Measurements from ENCODE around the gene WDR33.

Gene WDR33

DNA sequence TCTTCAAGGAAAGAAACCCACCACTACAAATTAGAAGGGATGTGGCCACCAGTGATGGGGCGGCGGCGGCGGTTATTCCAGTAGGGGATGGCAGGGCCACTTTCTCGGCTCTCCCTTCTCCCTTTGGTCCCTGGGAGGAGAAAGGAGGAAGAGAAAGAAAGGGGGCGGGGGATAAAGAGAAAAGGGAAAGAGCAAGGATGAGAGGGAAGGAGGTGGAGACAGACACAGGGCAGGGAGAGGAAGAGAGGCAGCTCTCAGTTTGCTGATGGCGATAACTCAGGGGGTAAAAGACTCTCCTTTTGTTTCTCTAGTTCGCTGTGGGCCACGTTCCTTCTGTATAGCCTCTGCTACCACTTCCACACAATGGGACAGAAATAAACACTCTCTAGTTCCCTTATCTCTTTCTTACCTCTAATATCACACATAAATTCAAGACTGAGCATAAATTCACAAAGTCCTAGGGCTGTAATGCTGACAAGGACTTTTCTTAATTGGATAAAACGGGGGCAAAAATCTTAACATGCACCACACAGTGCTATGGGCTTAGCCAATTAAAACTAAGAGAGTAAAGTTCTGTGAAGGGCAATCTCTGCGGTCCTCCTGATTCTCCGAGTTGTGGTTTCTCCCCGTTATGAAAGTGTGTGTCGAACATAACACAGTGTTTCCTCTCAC is 95.1 kb downstream of the WDR33 start:
- no peak for DNase-seq

DNA sequence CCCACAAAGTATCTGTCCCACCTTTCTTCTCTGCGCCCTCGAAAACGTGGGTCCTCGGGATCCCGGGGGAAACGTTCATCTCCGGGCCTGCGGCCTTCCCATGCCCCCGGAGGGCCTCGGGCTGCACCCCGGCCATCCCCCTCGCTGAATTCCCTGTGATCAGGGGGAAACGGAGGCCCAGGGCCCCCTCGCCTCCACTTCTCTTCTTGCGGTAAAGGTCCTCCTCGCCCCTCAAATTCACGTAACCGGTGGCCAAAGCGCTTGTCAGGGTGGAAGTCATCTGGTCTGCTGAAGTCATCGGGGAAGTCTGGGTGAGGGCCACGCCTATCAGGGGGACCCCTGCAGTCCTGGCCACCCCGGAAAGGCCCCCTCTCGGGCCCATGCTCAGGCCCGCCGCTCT is 97.4 kb downstream of the WDR33 start:
- DNase-seq: no peak

DNA sequence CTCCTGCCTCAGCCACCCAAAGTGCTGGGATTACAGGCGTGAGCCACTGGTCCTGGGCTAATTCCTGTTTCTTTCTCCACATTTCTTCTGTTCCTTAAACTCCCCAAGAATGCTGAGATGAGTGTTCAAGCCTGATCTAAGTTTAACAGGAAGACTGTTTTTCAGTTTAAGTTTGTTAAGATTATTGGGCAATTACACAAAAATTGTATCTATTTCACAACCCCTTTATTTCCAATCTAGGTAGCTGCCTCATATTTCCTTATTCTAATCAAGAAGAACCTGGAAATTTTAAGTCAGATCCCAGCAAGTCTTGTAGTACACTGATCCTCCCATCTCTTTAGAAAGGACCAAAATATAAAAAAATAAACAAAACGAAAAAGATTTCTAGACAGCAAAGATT is 98.0 kb downstream of the WDR33 start:
- DNase-seq: no peak

DNA sequence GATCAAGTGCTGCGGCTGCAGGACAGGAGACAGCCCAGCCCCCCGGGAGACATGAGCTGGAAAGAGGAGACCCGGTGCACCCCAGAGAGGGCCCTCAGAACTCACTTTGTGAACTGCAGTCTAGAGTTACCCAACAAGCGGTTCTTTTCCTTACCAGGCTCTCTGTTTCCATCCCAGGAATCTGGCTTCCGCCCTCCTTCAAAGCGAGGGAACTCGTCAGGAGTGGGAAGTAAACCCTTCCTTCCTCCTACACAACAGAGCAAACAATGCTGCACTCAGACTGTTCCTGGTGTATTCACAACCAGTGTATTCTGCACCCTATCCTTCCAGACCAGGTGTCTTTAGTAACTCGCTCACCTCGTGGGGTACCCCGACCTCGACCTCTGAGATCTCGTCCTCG is 101.6 kb downstream of the WDR33 start:
- DNase-seq: no peak

DNA sequence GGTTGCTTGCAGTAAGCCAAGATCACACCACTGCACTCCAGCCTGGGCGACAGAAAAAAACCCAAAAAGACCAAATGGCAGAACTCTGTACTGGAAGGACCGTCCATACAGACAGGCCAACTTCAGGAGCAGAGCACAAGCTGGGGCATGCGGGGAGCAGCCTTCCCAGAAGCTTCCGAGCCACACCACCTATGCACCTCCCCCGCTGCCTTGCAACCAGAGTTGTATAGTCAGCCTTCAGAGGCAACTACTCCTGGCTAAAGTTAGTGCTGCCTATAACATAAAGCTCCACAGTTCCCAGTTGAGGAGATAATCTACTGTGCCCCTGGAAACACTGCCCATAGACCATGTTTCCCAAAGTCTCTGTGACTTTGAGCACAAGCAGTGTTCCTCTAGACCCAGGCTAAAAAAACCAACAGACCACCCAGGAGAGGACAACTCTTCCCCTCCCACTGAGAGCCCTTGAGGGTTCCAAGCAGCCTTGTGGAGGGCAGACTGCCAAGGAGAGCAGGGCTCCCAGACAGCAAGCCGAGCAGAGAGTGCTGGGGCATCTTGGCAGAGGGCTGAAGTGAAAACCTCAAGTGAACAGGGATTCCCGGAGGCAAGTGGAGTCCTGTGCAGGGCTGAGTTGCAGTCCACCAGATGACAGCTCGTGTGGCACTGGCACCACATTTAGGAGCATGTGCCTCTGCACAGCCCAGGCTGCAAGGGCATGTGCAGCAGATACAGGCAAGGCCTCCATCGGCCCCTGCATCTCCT is 102.9 kb downstream of the WDR33 start:
- DNase-seq: no peak

DNA sequence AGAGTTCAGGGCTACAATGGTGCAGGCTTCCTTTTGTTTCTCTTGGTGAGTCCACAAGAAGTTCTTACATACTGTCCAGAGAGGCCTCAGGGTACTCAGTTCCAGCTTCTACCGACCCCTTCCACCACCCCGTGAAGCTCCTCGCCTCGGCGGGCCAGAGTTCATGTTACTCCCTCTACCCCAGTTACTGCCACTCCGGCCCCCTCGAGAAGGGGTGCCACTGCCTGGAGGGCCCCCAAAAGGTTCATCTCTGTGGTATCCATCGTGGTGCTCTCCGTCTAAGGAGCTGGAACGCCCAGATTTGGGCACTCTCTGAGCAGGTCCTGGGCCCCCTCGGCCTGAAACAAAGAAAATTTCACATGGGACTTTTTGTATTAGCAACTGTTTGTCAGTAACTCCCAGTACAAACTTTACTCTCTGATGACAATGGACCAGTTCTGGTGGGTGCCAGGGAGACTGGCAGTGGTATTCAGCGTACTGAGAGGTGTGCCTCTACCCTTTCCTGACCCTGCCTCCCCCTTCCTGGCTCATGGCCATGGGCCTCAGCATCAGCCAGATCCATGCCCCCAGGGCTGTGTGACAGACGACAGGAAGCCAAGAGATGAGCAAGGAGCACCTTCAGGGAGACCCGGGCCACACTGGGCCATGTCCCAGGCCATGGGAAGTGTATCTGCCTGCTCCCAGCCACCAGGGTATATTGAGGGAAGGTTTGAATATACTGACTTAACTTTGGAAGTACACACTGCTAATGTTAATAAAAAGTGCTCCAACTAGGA is 104.6 kb downstream of the WDR33 start:
- DNase-seq: no peak

DNA sequence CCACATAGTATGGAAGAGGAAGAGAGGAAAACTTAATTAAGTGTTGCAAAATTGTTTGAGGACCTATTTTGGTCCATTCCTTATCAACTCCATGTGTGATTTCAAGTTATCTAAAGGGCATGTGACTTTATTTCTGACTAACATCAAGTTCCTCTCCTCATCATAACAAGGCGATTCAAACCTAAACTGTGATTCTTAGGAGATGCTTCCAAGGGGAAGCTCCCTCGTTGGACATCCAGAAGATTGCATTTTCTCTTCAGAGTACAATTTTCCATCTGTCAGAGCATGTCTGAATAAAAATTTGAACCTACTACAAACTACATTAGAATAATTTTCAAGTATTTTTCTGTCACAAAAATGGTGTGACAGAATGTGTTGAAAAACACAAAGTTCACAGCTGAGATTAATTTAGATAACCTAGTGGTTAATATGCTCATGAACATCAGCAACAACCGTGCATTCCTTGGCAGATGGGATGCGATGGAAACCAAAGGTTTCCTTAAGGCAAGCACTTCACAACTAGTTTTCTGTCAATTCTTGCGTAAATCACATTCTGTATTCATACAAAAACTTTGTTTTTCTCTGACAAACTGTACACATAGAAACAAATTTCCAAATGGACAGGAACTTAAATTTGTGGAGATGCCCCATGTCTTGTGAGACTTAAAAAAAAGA is 105.4 kb downstream of the WDR33 start:
- DNase-seq: no peak

- DNase-seq: no peak
Measured at GRCh38 chr2:127704641-127705390, 106.2 kb downstream of the WDR33 start.

DNA sequence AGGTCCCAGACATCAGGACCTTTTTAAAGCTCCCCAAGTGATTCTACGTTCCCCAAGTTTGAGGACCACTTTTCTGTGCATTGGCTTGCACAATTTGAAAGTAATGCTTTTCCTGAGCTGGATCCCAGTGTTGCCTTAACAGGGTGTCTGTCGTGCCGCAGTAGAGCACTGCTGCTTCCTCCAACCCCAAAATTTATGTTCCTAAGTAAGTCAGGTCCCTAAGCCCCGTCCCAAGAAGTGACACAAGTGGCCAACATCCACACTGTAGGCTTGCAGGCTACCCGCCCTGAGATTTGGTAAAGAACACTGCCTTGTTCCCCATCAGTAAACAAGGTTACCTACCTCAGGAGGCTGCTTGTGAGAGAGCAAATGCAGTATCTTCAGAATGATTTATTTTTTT is 107.7 kb downstream of the WDR33 start:
- DNase-seq: no peak

DNA sequence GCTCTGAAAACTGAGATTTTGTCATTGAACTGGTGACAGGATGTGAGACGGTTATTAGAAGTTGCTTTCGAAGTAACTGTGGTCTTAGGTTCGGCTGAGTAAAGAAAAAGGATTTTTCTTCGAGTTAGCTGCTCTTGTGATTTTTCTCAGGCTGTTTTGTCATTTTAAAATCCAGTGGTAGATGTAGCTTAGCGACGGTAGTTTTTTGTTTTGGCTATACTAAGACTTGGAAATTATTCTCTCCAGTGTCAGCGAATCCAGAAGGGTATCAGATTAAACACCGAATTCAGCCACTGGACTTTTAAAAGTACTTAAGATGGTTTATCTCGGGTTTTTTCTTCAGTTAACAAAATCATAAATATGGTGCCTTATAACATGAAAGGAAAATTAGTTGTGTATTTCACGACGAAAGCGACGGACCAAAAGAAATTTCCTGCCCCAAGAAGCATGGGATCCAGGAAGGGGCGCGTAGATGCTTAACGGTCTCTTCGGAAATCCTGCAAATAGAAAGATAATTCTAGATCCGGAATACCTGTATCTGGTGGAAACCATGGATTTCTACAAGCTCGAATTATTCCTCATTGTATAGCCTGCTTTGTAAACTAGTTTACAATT is 108.5 kb downstream of the WDR33 start:
- no peak for DNase-seq

DNA sequence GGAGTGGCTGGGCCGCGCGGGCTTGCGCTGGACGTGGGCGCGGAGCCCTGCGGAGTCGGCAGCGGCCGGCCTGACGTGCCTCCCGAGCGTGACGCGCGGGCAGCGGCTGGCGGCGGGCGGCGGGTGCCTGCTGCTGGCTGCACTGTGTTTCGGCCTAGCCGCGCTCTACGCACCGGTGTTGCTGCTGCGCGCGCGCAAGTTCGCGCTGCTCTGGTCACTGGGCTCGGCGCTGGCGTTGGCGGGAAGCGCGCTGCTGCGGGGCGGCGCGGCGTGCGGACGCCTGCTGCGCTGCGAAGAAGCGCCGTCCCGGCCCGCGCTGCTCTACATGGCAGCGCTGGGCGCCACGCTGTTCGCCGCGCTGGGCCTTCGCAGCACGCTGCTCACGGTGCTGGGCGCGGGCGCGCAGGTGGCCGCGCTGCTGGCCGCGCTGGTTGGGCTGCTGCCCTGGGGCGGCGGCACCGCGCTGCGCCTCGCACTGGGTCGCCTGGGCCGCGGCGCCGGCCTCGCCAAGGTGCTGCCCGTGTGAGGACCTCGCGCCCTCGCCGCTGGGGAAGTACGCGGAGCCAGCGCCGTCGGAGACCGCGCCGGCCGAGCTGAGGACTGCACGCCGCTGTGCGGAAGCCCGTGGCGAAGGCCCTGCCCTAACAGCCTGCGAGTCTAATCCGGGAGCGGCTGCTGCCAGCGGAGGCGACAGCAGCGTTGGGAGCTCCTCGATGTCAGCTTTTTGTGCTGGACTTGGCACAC is 109.1 kb downstream of the WDR33 start:
- peak; percentile 42 for DNase-seq

DNA sequence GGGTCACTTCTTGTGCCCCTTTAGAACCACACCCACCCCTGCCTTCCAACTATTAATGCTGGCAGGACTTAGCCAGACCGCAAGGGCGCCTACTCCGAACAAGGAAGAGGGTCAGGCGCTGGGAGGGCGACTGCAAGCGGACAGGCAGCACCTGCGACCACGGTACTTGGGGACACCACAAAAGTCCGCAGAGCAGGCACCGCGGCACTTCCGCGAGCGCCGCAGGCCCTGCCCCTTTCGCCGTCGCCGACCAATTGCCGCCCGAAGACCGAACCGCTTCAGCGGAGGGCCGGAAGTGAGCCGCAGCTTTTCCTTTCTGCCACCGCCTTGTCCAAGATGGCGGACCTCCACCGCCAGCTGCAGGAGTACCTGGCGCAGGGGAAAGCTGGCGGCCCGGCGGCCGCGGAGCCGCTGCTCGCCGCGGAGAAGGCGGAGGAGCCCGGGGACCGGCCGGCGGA is 109.7 kb downstream of the WDR33 start, which contains the start of gene SFT2D3:
SFT2D3 (plus strand) TSS at position 305 of the 458 bp plus-strand sequence; CDS start at position 337, 32 bp downstream.
- peak; percentile 89 for DNase-seq

DNA sequence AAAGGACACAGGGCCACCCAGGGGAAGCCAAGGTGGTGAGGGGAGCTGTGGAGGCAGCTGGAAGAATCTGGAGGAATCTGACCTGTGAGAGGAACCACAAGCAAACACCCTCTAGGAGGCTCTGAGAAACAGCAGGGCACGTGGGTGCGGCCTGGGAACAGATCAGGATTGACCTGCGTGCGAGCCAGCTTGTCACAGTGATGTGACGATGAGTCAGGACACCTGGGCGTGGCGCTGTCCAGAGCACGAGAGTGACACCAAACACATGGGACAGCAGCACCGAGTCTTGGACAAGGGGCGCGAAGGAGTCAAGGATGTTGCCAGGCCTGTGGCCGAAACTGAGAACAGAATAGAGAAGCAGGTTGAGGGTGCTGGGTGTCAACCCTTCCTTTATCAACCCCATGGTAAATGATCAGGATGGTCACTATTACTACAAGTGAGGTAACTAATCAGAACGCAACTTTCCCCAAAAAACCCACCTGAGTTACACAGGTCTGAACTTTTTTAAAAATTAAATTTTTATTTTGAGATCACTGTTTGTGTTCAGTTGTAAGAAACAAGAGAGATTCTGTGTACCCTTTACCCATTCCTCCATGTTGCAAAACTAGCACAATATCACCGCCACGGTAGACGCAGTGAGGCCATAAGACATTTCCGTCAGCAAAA is 110.3 kb downstream of the WDR33 start:
- DNase-seq: no peak

DNA sequence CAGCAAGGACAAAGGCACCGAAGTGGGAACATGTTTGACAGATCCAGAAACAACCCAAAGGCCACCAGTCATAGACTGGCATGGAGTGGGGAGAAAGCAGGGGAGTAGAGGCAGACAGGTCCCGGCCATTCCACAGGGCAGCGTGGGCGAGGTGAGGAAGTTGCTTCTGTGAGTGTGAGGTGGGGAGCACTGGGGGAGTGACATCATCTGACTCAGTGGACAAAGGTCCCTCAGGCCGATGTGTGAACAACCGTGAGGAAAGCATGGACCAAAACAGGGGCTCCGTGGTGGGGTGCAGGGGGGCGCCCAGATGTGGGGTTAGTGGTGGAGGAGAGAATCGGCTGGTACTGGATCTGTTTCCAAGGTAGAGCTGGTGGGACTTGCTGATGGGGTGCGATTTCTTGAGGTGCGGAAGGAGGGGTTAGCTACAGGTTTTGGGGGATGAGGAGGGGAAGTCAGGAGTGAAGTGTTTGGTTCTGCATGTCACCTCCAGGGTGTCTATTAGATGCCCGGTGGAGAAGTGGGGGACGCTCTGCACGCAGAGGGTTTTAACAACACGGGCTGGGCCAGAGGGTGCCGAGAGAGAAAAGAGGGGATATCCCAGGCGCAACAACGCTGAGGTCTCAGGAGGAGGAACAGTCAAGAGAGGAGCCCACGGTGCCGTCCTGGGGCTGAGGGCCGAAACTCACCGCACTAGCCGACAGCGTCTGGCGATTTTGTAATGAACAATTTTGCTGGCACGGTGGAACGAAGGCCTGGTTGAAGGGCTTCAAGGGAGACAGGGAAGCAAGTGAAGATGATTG is 112.2 kb downstream of the WDR33 start:
- no peak for DNase-seq

DNA sequence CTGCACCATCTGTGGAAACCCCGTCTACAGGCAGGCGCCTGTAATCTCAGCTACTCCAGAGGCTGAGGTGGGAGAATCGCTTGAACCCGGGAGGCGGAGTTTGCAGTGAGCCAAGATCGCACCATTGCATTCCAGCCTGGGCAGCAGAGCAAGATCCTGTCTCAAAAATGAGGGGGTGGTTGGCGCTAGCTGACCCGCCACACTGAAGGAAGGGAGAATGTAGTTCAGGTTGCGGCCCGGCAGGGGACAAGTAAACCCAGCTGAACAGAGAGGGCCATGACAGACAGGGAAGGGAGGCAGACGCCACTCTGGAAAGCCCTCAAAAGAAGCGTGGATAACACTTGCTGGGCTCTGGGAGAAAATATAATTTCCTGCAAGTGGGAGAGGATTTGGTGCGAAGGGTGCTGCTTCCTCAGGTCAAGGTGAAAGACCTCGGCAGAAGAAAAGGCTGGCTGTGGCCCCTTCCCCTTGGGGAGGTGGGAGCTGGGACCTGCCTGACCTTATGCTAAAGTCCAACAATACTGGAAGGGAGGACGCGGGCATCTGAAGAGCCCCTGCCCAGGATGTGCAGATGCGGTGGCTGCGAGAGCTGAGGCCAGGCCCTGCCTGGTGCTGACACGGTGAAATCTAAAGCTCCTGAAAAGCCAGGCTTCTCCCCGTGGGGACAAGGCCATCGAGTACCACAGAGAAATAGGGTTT is 113.3 kb downstream of the WDR33 start:
- no peak for DNase-seq

- DNase-seq: peak; percentile 72
Measured at GRCh38 chr2:127695491-127696472, 115.2 kb downstream of the WDR33 start.

- DNase-seq: no peak
Measured at GRCh38 chr2:127694986-127695385, 116.0 kb downstream of the WDR33 start.

GRCh38 chr2:127690696-127691095 is 120.3 kb downstream of the WDR33 start:
- DNase-seq: no peak

Data from NCI-H1436 (cell line).